ENCODE measurements around the gene ERH.
"Not testable (repeated sequence)": the region's sequence is repeated elsewhere in the genome, so short reads cannot be mapped to it uniquely, and the experiment has no call there.

The ERH gene

GRCh38 chr14:69395929-69396328, 2.2 kb downstream of the ERH start:
- H3K36me3 ChIP-seq (ENCODE audit: control insufficient read depth, insufficient read depth, low read length) = peaks cover 53% of the 10 kb centered on the region
- 0 out of 2 replicates have a peak, but pooled peaks cover 19% of the 10 kb centered on the region for H3K4me1 ChIP-seq (ENCODE audit: control insufficient read depth, insufficient read depth, low read length)
- H3K9ac ChIP-seq (ENCODE audit: low read length) = no peak overlapping the region
- H3K27me3 ChIP-seq (ENCODE audit: control insufficient read depth, insufficient read depth, low read length) = no peaks in the 10 kb centered on the region
- H3K9me3 ChIP-seq (ENCODE audit: control insufficient read depth, insufficient read depth, low read depth, low read length) = no peaks in the 10 kb centered on the region
- H3K4me3 ChIP-seq (ENCODE audit: low read depth, low read length) = no peak overlapping the region
- no peak overlapping the region for H3K27ac ChIP-seq (ENCODE audit: low read depth, low read length)

GRCh38 chr14:69392481-69392880, 5.6 kb downstream of the ERH start:
- Histone ChIP-seq H3K27ac (ENCODE audit: low read depth, low read length) (no peak overlapping the region), H3K27me3 (ENCODE audit: control insufficient read depth, insufficient read depth, low read length) (no peaks in the 10 kb centered on the region), H3K9me3 (ENCODE audit: control insufficient read depth, insufficient read depth, low read depth, low read length) (no peaks in the 10 kb centered on the region), H3K4me1 (ENCODE audit: control insufficient read depth, insufficient read depth, low read length) (0 out of 2 replicates have a peak, but pooled peaks cover 5% of the 10 kb centered on the region), H3K36me3 (ENCODE audit: control insufficient read depth, insufficient read depth, low read length) (peaks cover 83% of the 10 kb centered on the region), H3K9ac (ENCODE audit: low read length) (no peak overlapping the region), H3K4me3 (ENCODE audit: low read depth, low read length) (no peak overlapping the region)

GRCh38 chr14:69391400-69391799, 6.7 kb downstream of the ERH start:
- H3K4me3 ChIP-seq (ENCODE audit: low read depth, low read length); H3K27me3 ChIP-seq (ENCODE audit: control insufficient read depth, insufficient read depth, low read length); H3K27ac ChIP-seq (ENCODE audit: low read depth, low read length); H3K9me3 ChIP-seq (ENCODE audit: control insufficient read depth, insufficient read depth, low read depth, low read length); H3K9ac ChIP-seq (ENCODE audit: low read length); H3K4me1 ChIP-seq (ENCODE audit: control insufficient read depth, insufficient read depth, low read length): not testable (repeated sequence)
- peaks cover 94% of the 10 kb centered on the region for H3K36me3 ChIP-seq (ENCODE audit: control insufficient read depth, insufficient read depth, low read length)

GRCh38 chr14:69387311-69387710, 10.8 kb downstream of the ERH start:
- Histone ChIP-seq H3K4me3 (ENCODE audit: low read depth, low read length) (no peak overlapping the region), H3K36me3 (ENCODE audit: control insufficient read depth, insufficient read depth, low read length) (peaks cover 93% of the 10 kb centered on the region), H3K4me1 (ENCODE audit: control insufficient read depth, insufficient read depth, low read length) (no peaks in the 10 kb centered on the region), H3K27me3 (ENCODE audit: control insufficient read depth, insufficient read depth, low read length) (no peaks in the 10 kb centered on the region), H3K27ac (ENCODE audit: low read depth, low read length) (no peak overlapping the region), H3K9ac (ENCODE audit: low read length) (no peak overlapping the region), H3K9me3 (ENCODE audit: control insufficient read depth, insufficient read depth, low read depth, low read length) (no peaks in the 10 kb centered on the region)

GRCh38 chr14:69378274-69378673, 19.8 kb downstream of the ERH start:
- no peak overlapping the region for H3K4me3 ChIP-seq (ENCODE audit: low read depth, low read length)
- no peak overlapping the region for H3K27ac ChIP-seq (ENCODE audit: low read depth, low read length)
- H3K27me3 ChIP-seq (ENCODE audit: control insufficient read depth, insufficient read depth, low read length) = no peaks in the 10 kb centered on the region
- no peaks in the 10 kb centered on the region for H3K4me1 ChIP-seq (ENCODE audit: control insufficient read depth, insufficient read depth, low read length)
- no peaks in the 10 kb centered on the region for H3K9me3 ChIP-seq (ENCODE audit: control insufficient read depth, insufficient read depth, low read depth, low read length)
- peaks cover 85% of the 10 kb centered on the region for H3K36me3 ChIP-seq (ENCODE audit: control insufficient read depth, insufficient read depth, low read length)
- no peak overlapping the region for H3K9ac ChIP-seq (ENCODE audit: low read length)

GRCh38 chr14:69376439-69376838, 21.7 kb downstream of the ERH start:
- H3K36me3 ChIP-seq (ENCODE audit: control insufficient read depth, insufficient read depth, low read length) = peaks cover 75% of the 10 kb centered on the region
- no peak overlapping the region for H3K9ac ChIP-seq (ENCODE audit: low read length)
- no peaks in the 10 kb centered on the region for H3K9me3 ChIP-seq (ENCODE audit: control insufficient read depth, insufficient read depth, low read depth, low read length)
- no peak overlapping the region for H3K27ac ChIP-seq (ENCODE audit: low read depth, low read length)
- H3K4me3 ChIP-seq (ENCODE audit: low read depth, low read length) = no peak overlapping the region
- H3K4me1 ChIP-seq (ENCODE audit: control insufficient read depth, insufficient read depth, low read length) = no peaks in the 10 kb centered on the region
- no peaks in the 10 kb centered on the region for H3K27me3 ChIP-seq (ENCODE audit: control insufficient read depth, insufficient read depth, low read length)

GRCh38 chr14:69375722-69376121, 22.4 kb downstream of the ERH start:
- no peaks in the 10 kb centered on the region for H3K27me3 ChIP-seq (ENCODE audit: control insufficient read depth, insufficient read depth, low read length)
- H3K4me1 ChIP-seq (ENCODE audit: control insufficient read depth, insufficient read depth, low read length) = no peaks in the 10 kb centered on the region
- no peak overlapping the region for H3K27ac ChIP-seq (ENCODE audit: low read depth, low read length)
- H3K9me3 ChIP-seq (ENCODE audit: control insufficient read depth, insufficient read depth, low read depth, low read length) = no peaks in the 10 kb centered on the region
- peaks cover 68% of the 10 kb centered on the region for H3K36me3 ChIP-seq (ENCODE audit: control insufficient read depth, insufficient read depth, low read length)
- H3K4me3 ChIP-seq (ENCODE audit: low read depth, low read length) = no peak overlapping the region
- H3K9ac ChIP-seq (ENCODE audit: low read length) = no peak overlapping the region

- Histone ChIP-seq H3K4me1 (ENCODE audit: control insufficient read depth, insufficient read depth, low read length) (no peaks in the 10 kb centered on the region), H3K27me3 (ENCODE audit: control insufficient read depth, insufficient read depth, low read length) (no peaks in the 10 kb centered on the region), H3K9ac (ENCODE audit: low read length) (no peak overlapping the region), H3K27ac (ENCODE audit: low read depth, low read length) (no peak overlapping the region), H3K36me3 (ENCODE audit: control insufficient read depth, insufficient read depth, low read length) (peaks cover 63% of the 10 kb centered on the region), H3K9me3 (ENCODE audit: control insufficient read depth, insufficient read depth, low read depth, low read length) (no peaks in the 10 kb centered on the region), H3K4me3 (ENCODE audit: low read depth, low read length) (no peak overlapping the region)
These were observed 22.9 kb downstream of the ERH start for GRCh38 chr14:69375182-69375581.

- H3K9me3 ChIP-seq (ENCODE audit: control insufficient read depth, insufficient read depth, low read depth, low read length) = no peaks in the 10 kb centered on the region
- no peaks in the 10 kb centered on the region for H3K27me3 ChIP-seq (ENCODE audit: control insufficient read depth, insufficient read depth, low read length)
- H3K27ac ChIP-seq (ENCODE audit: low read depth, low read length) = no peak overlapping the region
- H3K4me1 ChIP-seq (ENCODE audit: control insufficient read depth, insufficient read depth, low read length) = no peaks in the 10 kb centered on the region
- no peak overlapping the region for H3K4me3 ChIP-seq (ENCODE audit: low read depth, low read length)
- H3K36me3 ChIP-seq (ENCODE audit: control insufficient read depth, insufficient read depth, low read length) = peaks cover 53% of the 10 kb centered on the region
- no peak overlapping the region for H3K9ac ChIP-seq (ENCODE audit: low read length)
These were observed 23.9 kb downstream of the ERH start for GRCh38 chr14:69374235-69374634.

GRCh38 chr14:69373104-69373503, 25.0 kb downstream of the ERH start:
- Histone ChIP-seq H3K36me3 (ENCODE audit: control insufficient read depth, insufficient read depth, low read length) (peaks cover 45% of the 10 kb centered on the region), H3K4me1 (ENCODE audit: control insufficient read depth, insufficient read depth, low read length) (no peaks in the 10 kb centered on the region), H3K4me3 (ENCODE audit: low read depth, low read length) (no peak overlapping the region), H3K9ac (ENCODE audit: low read length) (no peak overlapping the region), H3K27me3 (ENCODE audit: control insufficient read depth, insufficient read depth, low read length) (no peaks in the 10 kb centered on the region), H3K27ac (ENCODE audit: low read depth, low read length) (no peak overlapping the region), H3K9me3 (ENCODE audit: control insufficient read depth, insufficient read depth, low read depth, low read length) (no peaks in the 10 kb centered on the region)

- H3K27ac ChIP-seq (ENCODE audit: low read depth, low read length) = no peak overlapping the region
- H3K4me1 ChIP-seq (ENCODE audit: control insufficient read depth, insufficient read depth, low read length) = no peaks in the 10 kb centered on the region
- H3K27me3 ChIP-seq (ENCODE audit: control insufficient read depth, insufficient read depth, low read length) = no peaks in the 10 kb centered on the region
- H3K9ac ChIP-seq (ENCODE audit: low read length) = no peak overlapping the region
- no peaks in the 10 kb centered on the region for H3K9me3 ChIP-seq (ENCODE audit: control insufficient read depth, insufficient read depth, low read depth, low read length)
- H3K4me3 ChIP-seq (ENCODE audit: low read depth, low read length) = no peak overlapping the region
- H3K36me3 ChIP-seq (ENCODE audit: control insufficient read depth, insufficient read depth, low read length) = peaks cover 36% of the 10 kb centered on the region
These were observed 26.0 kb downstream of the ERH start for GRCh38 chr14:69372146-69372545.

GRCh38 chr14:69370061-69370460, 28.0 kb downstream of the ERH start:
- H3K27me3 ChIP-seq (ENCODE audit: control insufficient read depth, insufficient read depth, low read length) = no peaks in the 10 kb centered on the region
- H3K9me3 ChIP-seq (ENCODE audit: control insufficient read depth, insufficient read depth, low read depth, low read length) = no peaks in the 10 kb centered on the region
- peaks cover 16% of the 10 kb centered on the region for H3K36me3 ChIP-seq (ENCODE audit: control insufficient read depth, insufficient read depth, low read length)
- no peak overlapping the region for H3K9ac ChIP-seq (ENCODE audit: low read length)
- H3K27ac ChIP-seq (ENCODE audit: low read depth, low read length) = no peak overlapping the region
- no peaks in the 10 kb centered on the region for H3K4me1 ChIP-seq (ENCODE audit: control insufficient read depth, insufficient read depth, low read length)
- H3K4me3 ChIP-seq (ENCODE audit: low read depth, low read length) = no peak overlapping the region
